Measurements from ENCODE around the gene STX11.

STX11 gene

GRCh38 chr6:144193181-144193580 is 42.9 kb downstream of the STX11 start:
- Histone ChIP-seq H3K36me3 (ENCODE audit: insufficient read depth) (no peaks in the 10 kb centered on the region), H3K4me1 (ENCODE audit: low read depth, poor library complexity, severe bottlenecking) (no peaks in the 10 kb centered on the region), H4K20me1 (ENCODE audit: insufficient read depth) (no peaks in the 10 kb centered on the region), H3K79me2 (ENCODE audit: insufficient read depth, low read depth) (no peaks in the 10 kb centered on the region), H3K4me3 (IDR thresholded peaks at IDR 0.05; ENCODE audit: insufficient read depth, low read depth, low read length) (no peak overlapping the region), H2AFZ (ENCODE audit: low read depth) (no peak overlapping the region), H3K9ac (no peak overlapping the region), H3K4me2 (no peak overlapping the region), H3K27ac (no peak overlapping the region), H3K27me3 (ENCODE audit: insufficient read depth, low read depth) (no peaks in the 10 kb centered on the region)
- TF ChIP-seq CTCF (conservative IDR thresholded peaks at IDR 0.05; ENCODE audit: low read depth, low read length), result no peak

GRCh38 chr6:144194293-144194810 is 44.0 kb downstream of the STX11 start:
- Histone ChIP-seq H3K9ac (no peak overlapping the region), H3K27me3 (ENCODE audit: insufficient read depth, low read depth) (no peaks in the 10 kb centered on the region), H3K4me1 (ENCODE audit: low read depth, poor library complexity, severe bottlenecking) (no peaks in the 10 kb centered on the region), H2AFZ (ENCODE audit: low read depth) (no peak overlapping the region), H3K79me2 (ENCODE audit: insufficient read depth, low read depth) (no peaks in the 10 kb centered on the region), H3K36me3 (ENCODE audit: insufficient read depth) (no peaks in the 10 kb centered on the region), H3K27ac (no peak overlapping the region), H4K20me1 (ENCODE audit: insufficient read depth) (no peaks in the 10 kb centered on the region), H3K4me3 (IDR thresholded peaks at IDR 0.05; ENCODE audit: insufficient read depth, low read depth, low read length) (no peak overlapping the region), H3K4me2 (no peak overlapping the region)
- TF ChIP-seq CTCF (conservative IDR thresholded peaks at IDR 0.05; ENCODE audit: low read depth, low read length), result no peak

GRCh38 chr6:144195671-144196270 is 45.5 kb downstream of the STX11 start:
- Histone ChIP-seq H2AFZ (ENCODE audit: low read depth) (no peak overlapping the region), H3K27me3 (ENCODE audit: insufficient read depth, low read depth) (no peaks in the 10 kb centered on the region)
- no peak for TF ChIP-seq CTCF (conservative IDR thresholded peaks at IDR 0.05; ENCODE audit: low read depth, low read length)

GRCh38 chr6:144197919-144198318 is 47.6 kb downstream of the STX11 start:
- H3K79me2 ChIP-seq (ENCODE audit: insufficient read depth, low read depth), result no peaks in the 10 kb centered on the region
- no peak overlapping the region for H3K27ac ChIP-seq
- no peak overlapping the region for H2AFZ ChIP-seq (ENCODE audit: low read depth)
- no peak overlapping the region for H3K9ac ChIP-seq
- no peaks in the 10 kb centered on the region for H3K4me1 ChIP-seq (ENCODE audit: low read depth, poor library complexity, severe bottlenecking)
- H3K36me3 ChIP-seq (ENCODE audit: insufficient read depth), result no peaks in the 10 kb centered on the region
- TF ChIP-seq CTCF (conservative IDR thresholded peaks at IDR 0.05; ENCODE audit: low read depth, low read length), result no peak
- no peaks in the 10 kb centered on the region for H3K27me3 ChIP-seq (ENCODE audit: insufficient read depth, low read depth)
- H3K4me3 ChIP-seq (IDR thresholded peaks at IDR 0.05; ENCODE audit: insufficient read depth, low read depth, low read length), result no peak overlapping the region
- no peak overlapping the region for H3K4me2 ChIP-seq
- H4K20me1 ChIP-seq (ENCODE audit: insufficient read depth), result no peaks in the 10 kb centered on the region

More at GRCh38 chr6:144195671-144196270, 45.5 kb downstream of the STX11 start:
- Histone ChIP-seq H4K20me1 (ENCODE audit: insufficient read depth) (no peaks in the 10 kb centered on the region), H3K4me3 (IDR thresholded peaks at IDR 0.05; ENCODE audit: insufficient read depth, low read depth, low read length) (no peak overlapping the region), H3K4me1 (ENCODE audit: low read depth, poor library complexity, severe bottlenecking) (no peaks in the 10 kb centered on the region), H3K79me2 (ENCODE audit: insufficient read depth, low read depth) (no peaks in the 10 kb centered on the region), H3K4me2 (no peak overlapping the region), H3K36me3 (ENCODE audit: insufficient read depth) (no peaks in the 10 kb centered on the region), H3K9ac (no peak overlapping the region), H3K27ac (no peak overlapping the region)
